H1 (cell line): ENCODE data around the gene MLN. TPM values are rescaled to one million over a fixed set of nuclear protein-coding genes. Genes with fewer than 3 reads are reported as not detected.

Experiments
- BACH1 ChIP-seq: IDR thresholded peaks from 2 replicates; pipeline ENCODE4 v1.6.1; 2012; ENCODE audit warnings: low read length, improper control_type of control experiment
- CBX8 ChIP-seq: fragments of 300-800, 300-1000 bp; sonication (generic); IDR thresholded peaks from 2 replicates; pipeline ENCODE4 v1.7.1; 2016; ENCODE audit warnings: low read depth, low read length, borderline replicate concordance
- CEBPB ChIP-seq: IDR thresholded peaks from 2 replicates; pipeline ENCODE4 v1.6.1; 2012; ENCODE audit warnings: low read depth, low read length
- CHD1 ChIP-seq: IDR thresholded peaks from 2 replicates; pipeline ENCODE4 v1.6.1; 2012; ENCODE audit warnings: low read depth, low read length, improper control_type of control experiment
- CREB1 ChIP-seq: IDR thresholded peaks from 2 replicates; pipeline ENCODE4 v1.6.1; 2012; ENCODE audit warnings: inconsistent platforms
- MAX ChIP-seq: IDR thresholded peaks from 2 replicates; pipeline ENCODE4 v1.6.1; 2012; ENCODE audit warnings: inconsistent platforms
- POU5F1 ChIP-seq: IDR thresholded peaks from 2 replicates; pipeline ENCODE4 v1.6.1; 2011; ENCODE audit warnings: low read depth, mild to moderate bottlenecking, low read length, moderate library complexity
- RAD21 ChIP-seq, 2 experiments: IDR thresholded peaks in 1 of 2; conservative IDR thresholded peaks in 1 of 2; 2 replicates each; pipeline ENCODE4 v1.6.1; 2011; ENCODE audit warnings: low read depth in 2 of 2, low read length in 2 of 2, improper control_type of control experiment in 1 of 2, inconsistent platforms in 1 of 2, mild to moderate bottlenecking in 1 of 2, moderate library complexity in 1 of 2
- RFX5 ChIP-seq: IDR thresholded peaks from 2 replicates; pipeline ENCODE4 v1.6.1; 2011; ENCODE audit warnings: low read depth, low read length, improper control_type of control experiment, borderline replicate concordance
- RXRA ChIP-seq: IDR thresholded peaks from 2 replicates; pipeline ENCODE4 v1.6.1; 2011; ENCODE audit warnings: low read depth, mild to moderate bottlenecking, low read length, moderate library complexity; ENCODE audit not compliant: insufficient read depth
- SUZ12 ChIP-seq: fragments of 200-600 bp; sonication (generic); IDR thresholded peaks from 2 replicates; pipeline ENCODE4 v1.6.1; 2012; ENCODE audit warnings: mild to moderate bottlenecking, inconsistent platforms, low read length, moderate library complexity, mixed read lengths
- polyA plus RNA-seq, 7 experiments: library from polyadenylated mRNA; depleted of rRNA in 3 of 7; stranded (reverse) in 5 of 7; unstranded in 2 of 7; fragments of >200 nt in 5 of 7; fragments of 200-250 nt in 2 of 7; gene quantifications; 1 replicate in 5 of 7; 2 replicates in 1 of 7; 4 replicates in 1 of 7; pipeline versions ENCODE4 v1.2.1 to v1.2.3, GENCODE V29; 2011 to 2013; ENCODE audit warnings: missing spikeins in 2 of 7, mixed read lengths in 2 of 7
- total RNA-seq: library from RNA; stranded (reverse); fragmentation: NEBNext Ultra II Directional; extraction: Animal tissue kit (Norgen Biotek cat#: 25700); gene quantifications from 2 replicates; pipeline ENCODE4 v1.2.1, GENCODE V29; 2021

MLN gene
- total and polyA plus RNA-seq, 2 of the 8 experiments (the other 6 are each of a cell fraction or from before 2014, with no cell fraction given): not detected

DNA sequence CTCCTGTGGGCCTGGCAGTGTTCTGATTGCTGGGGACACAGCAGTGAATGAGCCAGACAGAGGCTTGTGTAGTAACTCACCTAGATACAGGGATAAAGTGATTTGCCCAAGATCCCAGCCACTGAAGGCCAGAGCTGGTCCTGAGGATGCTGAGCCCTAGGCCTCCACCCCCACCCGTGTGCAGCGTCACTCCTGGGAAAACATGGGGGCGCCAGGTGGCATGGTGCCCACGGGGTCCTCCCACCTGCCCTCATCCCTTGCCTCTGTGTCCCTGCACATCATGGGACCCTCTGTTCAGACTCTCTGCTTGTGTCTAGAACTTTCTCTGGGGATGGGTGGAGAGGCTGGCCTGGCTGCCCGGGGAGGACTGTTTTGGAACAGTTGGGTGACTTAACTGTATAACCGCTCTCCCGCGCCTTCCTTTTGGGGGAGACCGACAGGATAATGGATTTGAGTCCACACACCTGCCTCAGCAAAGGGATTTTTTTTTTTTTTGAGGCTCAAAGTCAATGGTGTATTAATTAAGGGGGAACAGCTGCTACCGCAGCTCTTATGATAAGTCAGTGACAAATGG, 34.5 kb downstream of the MLN start (continued):
- no peak for TF ChIP-seq RFX5
- TF ChIP-seq RAD21 (IDR thresholded peaks at IDR 0.05 in 1 of 2, conservative IDR thresholded peaks at IDR 0.05 in 1 of 2; ENCODE audit: low read depth in 2 of 2, low read length in 2 of 2): no peak
- TF ChIP-seq BACH1: no peak
- TF ChIP-seq CREB1: no peak
- TF ChIP-seq SUZ12: no peak
- TF ChIP-seq MAX: no peak
- no peak for TF ChIP-seq CEBPB
- no peak for TF ChIP-seq POU5F1
- no peak for TF ChIP-seq RXRA
- TF ChIP-seq CHD1: no peak
- TF ChIP-seq CBX8: no peak
